ENCODE measurements around the gene NABP1.

Gene NABP1

GRCh38 chr2:191680639-191681038 is 2.7 kb downstream of the NABP1 start:
- no peak for TF ChIP-seq CTCF (IDR thresholded peaks at IDR 0.05; ENCODE audit: insufficient read depth, low read depth, low read length, missing control alignments)
- DNase-seq (ENCODE audit: low read depth): no peak
- peak overlapping the region; percentile 66 for H3K4me3 ChIP-seq (ENCODE audit: low read depth, low read length)

GRCh38 chr2:191682126-191682525 is 4.2 kb downstream of the NABP1 start:
- DNase-seq (ENCODE audit: low read depth): no peak
- H3K4me3 ChIP-seq (ENCODE audit: low read depth, low read length): no peak overlapping the region
- TF ChIP-seq CTCF (IDR thresholded peaks at IDR 0.05; ENCODE audit: insufficient read depth, low read depth, low read length, missing control alignments): no peak

GRCh38 chr2:191686066-191686465 is 8.1 kb downstream of the NABP1 start:
- no peak overlapping the region for H3K4me3 ChIP-seq (ENCODE audit: low read depth, low read length)
- TF ChIP-seq CTCF (IDR thresholded peaks at IDR 0.05; ENCODE audit: insufficient read depth, low read depth, low read length, missing control alignments): no peak
- no peak for DNase-seq (ENCODE audit: low read depth)

DNA sequence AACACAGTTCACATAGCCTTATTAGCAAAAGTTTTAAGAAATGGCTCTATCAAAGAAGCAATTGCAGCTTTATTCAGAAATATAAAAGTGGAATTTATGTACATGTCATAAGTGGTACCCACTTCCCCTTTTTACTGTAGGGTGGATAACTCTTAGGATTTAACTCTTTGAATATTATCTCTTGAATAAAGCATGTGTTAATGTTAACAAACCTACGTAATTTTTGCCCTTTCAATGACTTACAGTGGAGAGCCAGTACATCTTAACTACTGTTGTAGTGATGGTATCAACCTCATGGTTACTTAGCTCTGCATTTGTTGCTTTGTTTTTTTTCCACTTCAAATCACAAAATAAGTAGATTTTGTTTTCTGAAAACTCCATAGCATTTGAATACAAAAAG is 8.8 kb downstream of the NABP1 start:
- TF ChIP-seq CTCF (IDR thresholded peaks at IDR 0.05; ENCODE audit: insufficient read depth, low read depth, low read length, missing control alignments): no peak
- DNase-seq (ENCODE audit: low read depth): no peak
- H3K4me3 ChIP-seq (ENCODE audit: low read depth, low read length): no peak overlapping the region

DNA sequence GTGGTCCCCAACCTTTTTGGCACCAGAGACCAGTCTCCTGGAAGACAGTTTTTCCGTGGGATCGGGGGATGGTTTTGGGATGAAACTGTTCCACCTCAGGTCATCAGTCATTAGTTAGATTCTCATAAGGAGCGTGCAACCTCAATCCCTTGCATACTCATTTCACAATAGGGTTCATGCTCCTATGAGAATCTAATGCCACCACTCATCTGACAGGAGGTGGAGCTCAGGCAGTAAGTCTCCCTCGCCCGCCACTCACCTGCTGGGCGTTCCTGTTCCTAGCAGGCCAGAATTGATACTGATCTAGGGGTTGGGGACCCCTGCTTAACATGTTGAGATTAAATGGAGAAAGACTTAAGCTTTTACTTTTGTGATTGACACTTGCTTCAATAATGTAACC is 9.9 kb downstream of the NABP1 start:
- no peak for DNase-seq (ENCODE audit: low read depth)
- no peak for TF ChIP-seq CTCF (IDR thresholded peaks at IDR 0.05; ENCODE audit: insufficient read depth, low read depth, low read length, missing control alignments)

GRCh38 chr2:191688934-191689695 is 11.2 kb downstream of the NABP1 start:
- no peak for TF ChIP-seq CTCF (IDR thresholded peaks at IDR 0.05; ENCODE audit: insufficient read depth, low read depth, low read length, missing control alignments)
- DNase-seq (ENCODE audit: low read depth): no peak
- H3K4me3 ChIP-seq (ENCODE audit: low read depth, low read length): no peak overlapping the region

More for the DNA sequence above, 9.9 kb downstream of the NABP1 start:
- H3K4me3 ChIP-seq (ENCODE audit: low read depth, low read length): no peak overlapping the region

- DNase-seq (ENCODE audit: low read depth): no peak
- no peak for TF ChIP-seq CTCF (IDR thresholded peaks at IDR 0.05; ENCODE audit: insufficient read depth, low read depth, low read length, missing control alignments)
Measured at GRCh38 chr2:191690327-191690726, 12.4 kb downstream of the NABP1 start.

More at GRCh38 chr2:191690327-191690726, 12.4 kb downstream of the NABP1 start:
- H3K4me3 ChIP-seq (ENCODE audit: low read depth, low read length): no peak overlapping the region

Data from GM12865 (cell line).